Activated CD4-positive, alpha-beta T cell treated with anti-CD3 and anti-CD28 coated beads, Interleukin-2, amount 10 ng/mL, durations not matched to agents 7 days and 5 days (primary cell): ENCODE data around the gene MUCL3. TPM values are rescaled to one million over a fixed set of nuclear protein-coding genes. Genes with fewer than 3 reads are reported as not detected.

Source experiments
- CTCF ChIA-PET: fragments of 350-600 bp; sonication (Branson Sonifier 250); formaldehyde crosslinking; loops from one replicate; lab custom pipeline; 2021; ENCODE audit warnings: antibody characterized with exemption; lab: Charles Lee
- POLR2A ChIA-PET: fragments of 350-600 bp; sonication (Branson Sonifier 250); formaldehyde crosslinking; loops from one replicate; lab custom pipeline; 2021; ENCODE audit warnings: antibody characterized with exemption; lab: Charles Lee
- DNase-seq: peaks from one replicate; pipeline ENCODE4 v3.0.0-alpha.2; 2020
- H3K27ac Mint-ChIP-seq: one replicate; pipeline ENCODE4 v1.8.0; 2021; ENCODE audit warnings: mild to moderate bottlenecking, moderate library complexity, mixed read lengths
- H3K27me3 Mint-ChIP-seq: one replicate; pipeline ENCODE4 v1.8.0; 2021; ENCODE audit warnings: mixed read lengths
- H3K36me3 Mint-ChIP-seq: one replicate; pipeline ENCODE4 v1.8.0; 2021; ENCODE audit warnings: low read depth, mixed read lengths
- H3K4me1 Mint-ChIP-seq: one replicate; pipeline ENCODE4 v1.8.0; 2021; ENCODE audit warnings: mixed read lengths
- H3K4me3 Mint-ChIP-seq: one replicate; pipeline ENCODE4 v1.8.0; 2021; ENCODE audit warnings: mild to moderate bottlenecking, moderate library complexity, mixed read lengths
- H3K9me3 Mint-ChIP-seq: one replicate; pipeline ENCODE4 v1.8.0; 2021; ENCODE audit warnings: mixed read lengths
- total RNA-seq, 2 experiments: library from RNA; stranded (reverse); gene quantifications; one replicate each; pipeline ENCODE4 v1.2.3, GENCODE V29; 2021

MUCL3 gene
- total RNA-seq, 2 experiments from 2014 or later, result not detected

GRCh38 chr6:30931969-30932645 is 8.7 kb upstream of the MUCL3 start, which contains the start of gene SFTA2:
Gene SFTA2, minus strand, starts transcription at chr6:30932170. Its CDS starts 74 bp downstream, at chr6:30932096.
- Mint-ChIP-seq H3K36me3 (peaks cover 10% of the 10 kb centered on the region), H3K4me3 (no peak within 1 kb of the TSS), H3K4me1 (no peaks in the 10 kb centered on the region), H3K27ac (no peak within 1 kb of the TSS), H3K27me3 (peaks cover 8% of the 10 kb centered on the region), H3K9me3 (peaks cover 3% of the 10 kb centered on the region)
- no peak for DNase-seq
- ChIA-PET CTCF (interaction anchor here (0.9 to 1.1 kb wide), 2 partner anchors 8 to 13 kb away, joined by 3 read pairs; partner anchors contain the start of gene MUCL3), POLR2A (no interaction called here)

GRCh38 chr6:30932665-30933365 is 8.0 kb upstream of the MUCL3 start:
- H3K36me3 Mint-ChIP-seq, result peaks cover 6% of the 10 kb centered on the region
- no peak overlapping the region for H3K4me3 Mint-ChIP-seq
- ChIA-PET POLR2A (no interaction called here), CTCF (no interaction called here)
- no peak for DNase-seq
- peaks cover 8% of the 10 kb centered on the region for H3K27me3 Mint-ChIP-seq
- H3K27ac Mint-ChIP-seq, result no peak overlapping the region
- H3K4me1 Mint-ChIP-seq, result no peaks in the 10 kb centered on the region
- H3K9me3 Mint-ChIP-seq, result peaks cover 3% of the 10 kb centered on the region

GRCh38 chr6:30935018-30935417 is 5.8 kb upstream of the MUCL3 start:
- peaks cover 13% of the 10 kb centered on the region for H3K27me3 Mint-ChIP-seq
- CTCF ChIA-PET, result no interaction called here
- H3K36me3 Mint-ChIP-seq, result no peaks in the 10 kb centered on the region
- no peaks in the 10 kb centered on the region for H3K9me3 Mint-ChIP-seq
- no peak overlapping the region for H3K27ac Mint-ChIP-seq
- no peak overlapping the region for H3K4me3 Mint-ChIP-seq
- H3K4me1 Mint-ChIP-seq, result no peaks in the 10 kb centered on the region
- POLR2A ChIA-PET, result no interaction called here
- DNase-seq, result no peak

DNA sequence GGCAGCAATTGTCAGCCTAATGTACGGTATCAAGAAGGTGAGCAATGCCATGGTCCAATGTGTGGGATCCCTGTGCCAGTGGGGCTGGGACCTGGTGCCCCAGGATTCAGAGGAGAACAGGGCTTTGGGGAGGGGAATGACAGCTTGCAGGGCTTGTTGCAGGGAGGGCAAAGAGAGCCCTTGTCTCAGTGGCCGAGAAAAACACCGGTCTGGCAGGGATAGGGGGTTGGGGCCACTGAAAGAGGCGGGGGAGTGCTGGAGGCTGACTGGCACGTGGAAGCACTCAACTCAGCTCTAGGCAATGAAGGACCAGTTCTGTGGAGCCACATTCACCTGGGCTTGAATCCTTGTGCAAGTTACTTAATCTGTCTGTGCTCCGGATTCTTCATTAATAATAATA is 3.5 kb upstream of the MUCL3 start:
- ChIA-PET CTCF (interaction anchor here (1.4 kb wide), 1 partner anchor 10 kb away, joined by 4 read pairs; no protein-coding TSS in a partner anchor), POLR2A (no interaction called here)
- no peak for DNase-seq
- Mint-ChIP-seq H3K4me3 (no peak overlapping the region), H3K9me3 (no peaks in the 10 kb centered on the region), H3K4me1 (peaks cover 2% of the 10 kb centered on the region), H3K36me3 (no peaks in the 10 kb centered on the region), H3K27ac (no peak overlapping the region), H3K27me3 (peaks cover 23% of the 10 kb centered on the region)

- Mint-ChIP-seq H3K27ac (no peak overlapping the region), H3K4me3 (no peak overlapping the region), H3K36me3 (no peaks in the 10 kb centered on the region), H3K4me1 (peaks cover 2% of the 10 kb centered on the region), H3K27me3 (peaks cover 36% of the 10 kb centered on the region), H3K9me3 (no peaks in the 10 kb centered on the region)
- CTCF ChIA-PET, result no interaction called here
- DNase-seq, result no peak
- POLR2A ChIA-PET, result no interaction called here
Observed at GRCh38 chr6:30938730-30939129, 2.0 kb upstream of the MUCL3 start.

DNA sequence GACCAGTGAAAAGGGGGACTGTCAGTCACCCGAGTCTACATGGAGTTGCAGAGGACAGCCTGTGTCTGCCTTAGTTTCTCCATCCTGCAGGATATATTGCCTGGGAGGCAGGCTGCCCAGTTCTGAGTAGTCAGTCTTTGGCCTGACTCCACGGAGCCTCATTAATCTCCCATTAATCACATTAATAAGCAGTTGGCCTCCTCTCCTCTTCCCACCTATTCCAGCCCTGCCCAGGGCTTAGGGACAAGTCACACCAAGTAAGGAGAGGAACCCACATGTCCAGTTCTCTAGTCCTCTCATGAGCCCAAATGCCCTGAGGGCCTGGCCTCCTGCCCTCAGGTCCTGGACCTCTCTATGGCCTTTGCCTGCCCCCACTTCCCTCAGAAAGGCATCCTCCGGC is 1.3 kb upstream of the MUCL3 start:
- peaks cover 40% of the 10 kb centered on the region for H3K27me3 Mint-ChIP-seq
- H3K4me1 Mint-ChIP-seq, result peaks cover 2% of the 10 kb centered on the region

DNA sequence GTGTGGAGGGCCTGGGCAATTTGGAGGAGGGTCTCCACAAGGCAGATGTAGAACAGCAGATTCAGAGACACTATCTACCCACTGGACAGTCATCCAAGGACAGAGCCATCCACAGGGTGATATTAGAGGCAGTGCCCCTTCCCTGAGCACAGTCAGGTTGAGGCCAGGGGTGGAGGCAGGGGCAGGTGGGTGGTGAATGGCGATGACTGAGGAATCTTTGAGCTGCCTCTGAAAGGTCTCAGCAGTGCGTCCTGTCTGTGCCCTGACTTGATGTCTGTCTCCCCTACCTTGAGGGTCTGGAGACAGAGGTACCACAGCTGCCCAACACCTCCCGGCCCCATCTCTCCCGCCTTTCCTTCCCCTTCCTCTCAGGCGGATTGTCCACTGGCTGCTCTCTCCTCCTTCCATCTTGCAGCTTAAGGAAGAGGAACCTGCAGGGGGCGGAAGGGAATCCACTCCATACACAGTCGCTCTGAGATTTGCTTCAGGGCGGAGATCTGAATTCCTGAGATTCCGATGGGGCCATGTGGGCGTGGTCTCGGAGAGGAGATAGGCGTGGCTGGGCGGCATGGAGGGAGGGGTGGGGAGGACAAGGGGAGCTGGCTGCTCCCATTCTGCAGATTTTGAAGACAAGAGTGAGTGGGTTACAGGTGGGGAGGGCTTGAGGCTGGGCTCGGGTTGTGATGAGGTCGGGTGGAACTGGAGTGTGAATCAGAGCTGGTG is 1.7 kb downstream of the MUCL3 start:
- Mint-ChIP-seq H3K27ac (no peak overlapping the region), H3K27me3 (peaks cover 39% of the 10 kb centered on the region), H3K36me3 (no peaks in the 10 kb centered on the region), H3K4me1 (peaks cover 2% of the 10 kb centered on the region), H3K4me3 (no peak overlapping the region), H3K9me3 (no peaks in the 10 kb centered on the region)
- POLR2A ChIA-PET, result no interaction called here
- CTCF ChIA-PET, result no interaction called here
- no peak for DNase-seq

More for the DNA sequence above, 1.3 kb upstream of the MUCL3 start:
- no peaks in the 10 kb centered on the region for H3K9me3 Mint-ChIP-seq
- POLR2A ChIA-PET, result no interaction called here
- H3K36me3 Mint-ChIP-seq, result no peaks in the 10 kb centered on the region
- DNase-seq, result no peak
- no peak overlapping the region for H3K4me3 Mint-ChIP-seq
- CTCF ChIA-PET, result interaction anchor here (1.0 kb wide), 1 partner anchor 16 kb away, joined by 3 read pairs; no protein-coding TSS in a partner anchor
- H3K27ac Mint-ChIP-seq, result no peak overlapping the region

DNA sequence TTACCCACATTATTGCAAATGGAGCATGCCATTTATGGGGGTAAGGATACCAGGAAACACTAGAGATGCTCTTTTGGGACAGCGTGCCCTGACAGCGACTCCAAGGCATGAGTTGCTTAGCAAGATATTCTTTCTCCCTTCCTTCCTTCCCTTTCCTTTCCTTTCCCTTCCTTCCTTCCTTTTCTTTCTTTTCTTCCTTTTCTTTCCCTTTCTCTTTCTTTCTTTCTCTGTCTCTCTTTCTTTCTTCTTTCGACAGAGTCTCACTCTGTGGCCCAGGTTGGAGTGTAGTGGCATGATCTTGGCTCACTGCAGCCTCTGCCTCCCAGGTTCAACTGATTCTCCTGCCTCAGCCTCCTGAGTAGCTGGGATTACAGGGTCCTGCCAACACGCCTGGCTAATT is 3.3 kb downstream of the MUCL3 start:
- H3K4me3 Mint-ChIP-seq, result no peak overlapping the region
- CTCF ChIA-PET, result interaction anchor here (0.9 kb wide), 1 partner anchor 12 kb away, joined by 3 read pairs; no protein-coding TSS in a partner anchor

DNA sequence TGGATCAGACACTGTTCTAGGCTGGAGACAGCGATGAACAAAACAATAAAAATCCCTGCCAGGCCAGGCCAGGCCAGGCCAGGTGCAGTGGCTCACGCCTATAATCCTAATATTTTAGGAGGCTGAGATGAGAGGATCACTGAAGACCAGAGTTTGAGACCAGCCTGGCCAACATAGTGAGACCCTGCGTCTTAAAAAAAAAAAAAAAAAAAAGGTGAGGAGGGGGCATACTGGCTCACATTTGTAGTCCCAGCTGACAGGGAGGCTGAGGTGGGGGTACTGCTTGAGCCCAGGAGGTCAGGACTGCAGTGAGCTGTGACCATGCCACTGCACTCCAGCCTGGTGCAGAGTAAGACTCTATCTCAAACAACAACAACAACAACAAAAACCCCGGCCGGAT is 4.5 kb downstream of the MUCL3 start:
- Mint-ChIP-seq H3K27ac (no peak overlapping the region), H3K4me1 (peaks cover 2% of the 10 kb centered on the region), H3K9me3 (no peaks in the 10 kb centered on the region), H3K36me3 (no peaks in the 10 kb centered on the region), H3K4me3 (no peak overlapping the region), H3K27me3 (peaks cover 54% of the 10 kb centered on the region)
- ChIA-PET POLR2A (no interaction called here), CTCF (interaction anchor here (0.9 kb wide), 1 partner anchor 11 kb away, joined by 3 read pairs; no protein-coding TSS in a partner anchor)
- DNase-seq, result no peak

More for the DNA sequence above, 3.3 kb downstream of the MUCL3 start:
- Mint-ChIP-seq H3K36me3 (no peaks in the 10 kb centered on the region), H3K27ac (no peak overlapping the region), H3K9me3 (no peaks in the 10 kb centered on the region), H3K4me1 (peaks cover 2% of the 10 kb centered on the region), H3K27me3 (peaks cover 49% of the 10 kb centered on the region)
- POLR2A ChIA-PET, result no interaction called here
- no peak for DNase-seq

GRCh38 chr6:30947231-30947630 is 6.5 kb downstream of the MUCL3 start:
- DNase-seq, result no peak
- ChIA-PET POLR2A (no interaction called here), CTCF (interaction anchor here (1.2 to 1.7 kb wide), 2 partner anchors 10 to 37 kb away, joined by 3 to 4 read pairs; partner anchors contain the start of gene MUC21)
- no peak overlapping the region for H3K27ac Mint-ChIP-seq
- H3K4me3 Mint-ChIP-seq, result no peak overlapping the region
- no peaks in the 10 kb centered on the region for H3K36me3 Mint-ChIP-seq
- H3K4me1 Mint-ChIP-seq, result peaks cover under 1% of the 10 kb centered on the region
- H3K27me3 Mint-ChIP-seq, result peaks cover 61% of the 10 kb centered on the region
- H3K9me3 Mint-ChIP-seq, result no peaks in the 10 kb centered on the region

GRCh38 chr6:30948811-30949210 is 8.0 kb downstream of the MUCL3 start:
- Mint-ChIP-seq H3K36me3 (no peaks in the 10 kb centered on the region), H3K27me3 (peaks cover 60% of the 10 kb centered on the region), H3K9me3 (no peaks in the 10 kb centered on the region), H3K4me3 (no peak overlapping the region), H3K4me1 (no peaks in the 10 kb centered on the region), H3K27ac (no peak overlapping the region)
- ChIA-PET CTCF (no interaction called here), POLR2A (no interaction called here)
- DNase-seq, result no peak

DNA sequence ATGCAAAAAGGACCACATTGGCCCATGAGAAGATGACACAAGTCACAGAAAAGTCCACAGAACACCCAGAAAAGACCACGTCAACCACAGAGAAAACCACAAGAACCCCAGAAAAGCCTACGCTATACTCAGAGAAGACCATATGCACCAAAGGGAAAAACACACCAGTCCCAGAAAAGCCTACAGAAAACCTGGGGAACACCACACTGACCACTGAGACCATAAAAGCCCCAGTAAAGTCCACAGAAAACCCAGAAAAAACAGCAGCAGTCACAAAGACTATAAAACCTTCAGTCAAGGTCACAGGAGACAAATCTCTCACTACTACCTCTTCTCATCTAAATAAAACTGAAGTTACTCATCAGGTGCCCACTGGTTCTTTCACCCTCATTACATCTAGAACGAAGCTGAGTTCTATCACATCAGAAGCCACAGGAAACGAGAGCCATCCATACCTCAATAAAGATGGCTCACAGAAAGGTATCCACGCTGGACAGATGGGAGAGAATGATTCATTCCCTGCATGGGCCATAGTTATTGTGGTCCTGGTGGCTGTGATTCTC is 11.2 kb downstream of the MUCL3 start:
- Mint-ChIP-seq H3K4me1 (peaks cover 7% of the 10 kb centered on the region), H3K27me3 (peaks cover 76% of the 10 kb centered on the region), H3K9me3 (no peaks in the 10 kb centered on the region), H3K27ac (no peak overlapping the region), H3K4me3 (no peak overlapping the region), H3K36me3 (no peaks in the 10 kb centered on the region)
- CTCF ChIA-PET, result no interaction called here
- no peak for DNase-seq
- POLR2A ChIA-PET, result no interaction called here
